COR-L47 (cell line): ENCODE data around the gene CLPTM1L.
"Not testable (repeated sequence)": the region's sequence is repeated elsewhere in the genome, so short reads cannot be mapped to it uniquely, and the experiment has no call there.

Source experiments
- DNase-seq: peaks from one replicate; lab custom pipeline; 2025; lab: John Stamatoyannopoulos, UW

The CLPTM1L gene

GRCh38 chr5:1359713-1360112, 14.8 kb upstream of the CLPTM1L start:
- no peak for DNase-seq

DNA sequence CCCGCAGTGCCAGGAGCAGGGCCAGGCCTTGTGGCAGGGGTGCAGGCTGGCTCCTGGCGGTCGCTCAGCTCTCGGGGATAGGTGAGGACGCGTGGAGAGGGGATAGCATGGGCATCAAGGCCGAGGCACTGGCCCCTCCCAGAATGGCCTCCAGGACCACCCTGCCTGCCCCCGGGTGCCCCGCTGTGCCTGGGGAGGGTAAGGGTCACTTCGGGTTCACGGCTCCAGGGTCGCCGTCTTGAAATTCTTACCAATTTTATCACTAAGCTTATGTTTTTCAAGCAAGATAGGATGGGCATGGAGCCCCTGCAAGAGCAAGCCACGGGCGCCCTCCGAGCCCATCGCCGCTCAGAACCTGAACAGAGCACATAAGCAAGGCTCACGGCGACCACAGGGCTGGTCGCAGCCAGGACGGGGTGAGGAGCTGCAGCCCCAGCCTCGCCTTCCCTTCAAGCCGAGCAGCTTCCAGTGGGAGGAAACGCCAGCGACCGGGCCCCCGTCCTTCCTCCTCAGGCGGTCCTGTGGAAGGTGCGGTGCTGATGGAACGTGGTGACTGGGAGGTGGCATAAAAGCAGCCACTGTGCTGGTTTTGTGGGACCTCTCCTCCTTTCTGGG, 14.2 kb upstream of the CLPTM1L start:
- DNase-seq = no peak

DNA sequence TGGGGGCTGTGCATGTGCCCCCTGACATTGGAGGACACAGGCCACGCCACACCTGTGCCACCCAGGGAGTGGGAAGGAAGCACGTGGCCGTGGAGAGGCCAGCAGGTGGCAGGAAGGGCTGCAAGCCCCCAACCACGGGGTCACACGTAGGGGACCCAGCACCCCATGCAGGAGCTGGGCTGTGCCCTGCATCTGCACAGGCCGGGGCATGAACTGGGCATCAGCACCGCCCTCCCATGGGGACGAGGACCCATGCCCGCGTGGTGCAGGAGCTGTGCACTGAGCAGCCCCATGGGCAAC, 13.8 kb upstream of the CLPTM1L start:
- no peak for DNase-seq

DNA sequence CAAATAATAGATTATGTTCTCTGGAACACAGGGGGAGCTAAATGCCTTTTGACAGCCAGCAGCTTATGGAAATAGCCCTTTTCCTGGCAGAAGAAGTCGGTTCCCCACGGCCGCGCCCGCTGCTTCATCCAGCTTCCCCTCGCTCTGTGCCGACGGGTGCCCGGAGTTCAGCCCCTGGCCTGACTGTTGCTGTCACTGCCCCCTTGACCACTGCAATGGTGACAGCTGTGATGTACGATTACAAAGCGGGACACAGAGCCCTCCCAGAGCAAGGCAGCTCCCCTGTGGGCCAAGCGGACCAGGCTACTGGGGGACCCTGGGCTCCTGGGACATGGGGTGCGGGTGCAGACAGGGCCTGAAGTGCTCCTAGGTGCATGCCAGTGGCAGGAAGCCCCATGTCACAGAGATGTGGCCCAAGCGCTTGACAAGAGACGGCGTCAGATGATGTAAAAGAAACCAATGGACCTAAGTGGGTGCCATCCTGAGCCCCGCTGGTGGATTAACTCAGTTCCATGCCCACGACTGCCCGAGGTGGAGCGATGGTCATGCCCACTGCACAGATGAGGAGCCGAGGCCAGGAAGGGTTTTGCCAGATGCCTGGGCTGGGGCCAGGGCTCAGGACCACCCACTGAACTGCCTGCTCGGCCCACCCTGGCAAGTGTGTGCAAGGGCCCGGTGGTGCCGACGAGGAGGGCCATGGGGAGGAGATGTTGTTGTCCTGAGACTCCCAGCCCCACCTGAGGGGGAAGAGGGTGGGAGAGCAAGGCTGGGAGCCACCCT, 13.2 kb upstream of the CLPTM1L start:
- no peak for DNase-seq

- no peak for DNase-seq
Measured at GRCh38 chr5:1356873-1357787, 12.2 kb upstream of the CLPTM1L start.

GRCh38 chr5:1354576-1354975, 9.7 kb upstream of the CLPTM1L start:
- DNase-seq = no peak

DNA sequence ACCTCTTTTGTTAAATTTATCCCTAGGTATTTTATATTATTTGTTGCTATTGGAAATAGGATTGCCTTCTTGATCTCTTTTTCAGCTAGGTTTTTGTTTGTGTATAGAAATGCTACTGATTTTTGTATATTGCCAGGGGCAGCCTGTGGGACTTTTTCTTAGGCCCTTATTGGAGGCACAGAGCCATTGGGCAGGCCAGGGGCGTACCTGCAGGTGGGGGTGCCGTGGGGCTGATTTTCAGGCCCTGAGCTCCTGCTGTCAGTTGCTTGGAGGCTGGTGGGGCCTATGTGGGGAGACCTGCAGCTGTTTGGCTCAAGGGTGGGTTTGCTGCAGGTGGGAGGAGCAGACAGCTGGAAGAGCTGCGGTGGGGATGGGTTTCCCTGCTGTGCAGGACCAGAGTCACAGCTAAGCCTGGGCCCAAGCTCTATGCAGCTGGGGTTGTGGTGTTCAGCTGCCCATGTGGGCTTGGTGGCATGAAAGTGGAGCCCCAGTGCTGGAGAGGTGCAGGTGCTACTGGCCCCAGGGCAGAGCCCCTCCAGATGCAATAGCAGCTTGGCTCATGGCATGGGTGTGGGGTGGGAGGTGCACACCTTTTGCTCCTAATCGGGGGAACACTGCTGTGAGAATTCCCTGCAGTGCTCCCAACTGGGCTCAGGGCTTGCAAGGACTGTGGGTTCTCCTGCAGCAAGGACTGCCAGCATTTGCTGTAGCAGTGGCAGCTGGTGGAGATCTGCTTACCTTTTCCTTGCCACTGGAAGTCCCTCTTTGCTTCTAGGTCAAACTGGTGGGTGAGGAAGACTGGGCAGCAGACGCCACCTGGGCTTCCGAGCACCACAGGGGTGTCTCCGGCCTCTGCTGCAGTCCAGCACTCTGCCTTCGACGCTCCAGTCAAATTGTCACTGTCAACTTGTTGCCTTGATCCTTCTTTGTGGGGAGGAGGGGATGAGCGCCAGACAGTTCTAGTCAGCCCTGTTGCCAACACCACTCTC, 7.6 kb upstream of the CLPTM1L start:
- no peak for DNase-seq

DNA sequence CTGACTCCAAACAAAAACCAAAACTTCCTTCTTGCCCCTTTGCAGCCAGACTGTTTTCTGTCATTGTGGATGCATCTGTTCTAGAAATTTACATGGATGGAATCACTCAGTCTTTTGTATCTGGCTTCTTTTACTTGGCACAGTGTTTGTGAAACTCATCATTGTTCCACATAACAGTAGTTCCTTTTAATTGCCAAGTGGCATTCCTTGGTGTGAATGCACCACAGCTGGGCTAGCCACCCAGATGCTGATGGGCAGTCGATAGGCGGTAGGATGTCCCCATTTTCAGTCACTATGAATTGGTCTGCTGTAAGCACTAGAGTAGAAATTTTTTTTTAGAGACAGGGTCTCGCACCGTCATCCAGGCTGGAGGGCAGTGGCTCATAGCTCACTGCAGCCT, 6.3 kb upstream of the CLPTM1L start:
- no peak for DNase-seq

- DNase-seq = peak; percentile 14
Measured at GRCh38 chr5:1349246-1349645, 4.3 kb upstream of the CLPTM1L start.

- DNase-seq = no peak
Measured at GRCh38 chr5:1348986-1349245, 4.0 kb upstream of the CLPTM1L start.

- no peak for DNase-seq
Measured at GRCh38 chr5:1347571-1347970, 2.7 kb upstream of the CLPTM1L start.

- no peak for DNase-seq
Measured at GRCh38 chr5:1346627-1347440, 1.9 kb upstream of the CLPTM1L start.

DNA sequence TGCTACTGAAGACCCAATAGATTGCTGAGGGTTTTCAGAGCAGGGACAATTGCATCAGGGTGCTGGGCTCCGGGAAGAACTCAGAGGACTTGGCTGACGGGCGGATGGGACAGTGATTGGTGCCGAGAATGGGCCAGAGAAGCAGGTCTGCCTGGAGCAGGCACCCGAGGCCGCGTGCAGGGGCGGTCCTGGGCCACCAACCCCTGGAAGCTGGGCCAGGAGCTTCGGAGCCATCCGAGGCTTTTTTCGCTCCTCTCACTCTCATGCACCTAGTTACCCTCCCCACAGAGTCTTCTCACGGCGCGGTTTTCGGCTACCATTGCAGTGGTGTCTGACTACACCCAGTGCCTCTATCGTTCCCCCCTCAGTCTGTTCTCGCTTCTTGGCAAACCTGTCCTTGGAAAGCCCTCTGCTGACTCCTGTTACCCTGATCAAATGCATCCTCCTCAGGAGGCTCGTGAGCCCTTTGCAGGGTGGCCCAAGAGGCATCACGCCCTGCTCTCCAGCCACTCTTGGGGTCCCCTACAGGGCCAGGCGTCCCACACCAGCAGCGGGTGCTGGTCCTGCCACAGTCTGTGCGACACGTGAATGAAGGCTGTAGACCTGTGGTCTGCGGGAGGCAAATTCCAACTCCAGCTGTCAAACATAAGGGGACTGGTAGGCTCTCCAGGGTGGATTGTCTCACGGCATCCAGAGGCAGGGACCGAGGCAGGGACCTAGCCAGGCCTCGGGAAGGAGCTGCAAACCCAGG, 1.2 kb upstream of the CLPTM1L start:
- no peak for DNase-seq

DNA sequence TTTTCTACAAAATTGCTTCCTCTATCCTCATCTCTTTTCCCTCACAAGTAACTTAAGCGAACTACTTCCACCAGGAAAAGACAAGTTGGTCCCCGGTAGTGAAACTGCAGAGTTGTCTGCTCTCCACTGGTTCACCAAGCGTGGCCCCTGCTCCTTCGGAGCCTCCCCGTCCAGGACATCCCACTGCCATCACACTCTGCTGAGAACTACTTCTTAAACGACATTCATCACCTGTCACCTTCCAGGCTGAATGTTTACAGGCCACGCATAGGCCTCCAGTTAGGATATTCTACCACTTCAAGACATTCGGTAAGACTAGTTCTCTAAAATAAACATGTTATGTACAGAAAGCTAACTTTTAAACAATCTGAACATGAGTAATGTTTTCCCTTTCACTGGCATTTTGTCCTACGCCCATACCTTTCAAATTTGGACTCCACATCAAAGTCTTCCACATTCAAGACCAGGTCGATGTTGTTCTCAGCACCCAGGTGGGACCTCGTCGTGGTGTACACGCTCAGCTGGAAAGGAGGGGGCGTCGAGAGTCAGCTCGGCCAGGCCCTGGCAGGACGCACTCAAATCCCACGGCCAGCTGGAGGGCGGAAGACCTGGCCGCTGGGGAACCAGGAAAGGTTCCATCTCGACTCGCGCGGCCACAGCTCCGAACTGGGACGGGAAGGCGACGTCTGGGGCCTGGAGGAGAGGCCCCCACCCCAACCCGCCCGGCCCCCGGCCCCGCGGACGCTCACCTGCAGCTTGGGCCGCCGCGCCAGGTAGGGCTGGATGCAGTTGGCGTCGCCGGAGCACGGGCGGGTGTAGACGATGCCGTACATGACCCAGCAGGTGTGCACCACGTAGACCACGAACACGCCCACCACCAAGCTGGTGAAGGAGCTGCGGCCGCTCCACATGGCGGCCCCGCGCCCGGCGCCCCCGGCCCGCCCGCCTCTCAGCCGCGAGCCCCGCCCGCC, 683 bp downstream of the CLPTM1L start:
- DNase-seq = no peak

DNA sequence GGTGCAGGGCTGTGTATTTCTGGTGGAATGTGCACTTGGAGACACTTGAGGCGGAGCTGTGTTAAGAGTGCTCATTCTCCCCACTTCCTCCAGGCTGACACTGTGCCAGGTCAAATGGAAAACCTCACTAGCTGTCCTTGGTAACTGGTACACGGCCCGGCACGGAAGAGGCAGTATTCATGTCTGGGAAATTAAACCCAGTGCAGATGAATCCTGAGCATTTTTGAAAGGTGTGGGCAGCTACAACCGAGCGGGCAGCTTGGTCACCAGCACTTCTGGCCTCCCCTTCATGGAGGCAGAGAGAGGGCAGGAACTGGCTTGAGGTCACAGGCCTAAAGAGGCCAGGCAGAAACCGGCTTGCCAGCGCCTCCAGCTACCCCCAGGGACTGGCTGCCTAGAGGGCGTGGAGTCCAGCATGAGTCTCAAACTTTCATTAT, 1.6 kb downstream of the CLPTM1L start:
- no peak for DNase-seq

DNA sequence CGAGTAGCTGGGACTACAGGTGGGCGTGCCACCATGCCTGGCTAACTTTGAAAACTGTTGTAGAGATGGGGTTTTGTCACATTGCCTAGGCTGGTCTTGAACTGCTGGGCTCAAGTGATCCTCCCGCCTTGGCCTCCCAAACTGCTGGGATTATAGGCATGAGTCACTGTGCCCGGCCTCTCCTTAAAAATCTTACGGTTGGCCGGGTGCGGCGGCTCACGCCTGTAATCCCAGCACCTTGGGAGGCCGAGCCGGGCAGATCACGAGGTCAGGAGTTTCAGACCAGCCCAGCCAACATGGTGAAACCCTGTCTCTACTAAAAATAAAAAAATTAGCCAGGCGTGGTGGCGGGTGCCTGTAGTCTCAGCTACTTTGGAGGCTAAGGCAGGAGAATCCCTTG, 2.2 kb downstream of the CLPTM1L start:
- DNase-seq = not testable (repeated sequence)

DNA sequence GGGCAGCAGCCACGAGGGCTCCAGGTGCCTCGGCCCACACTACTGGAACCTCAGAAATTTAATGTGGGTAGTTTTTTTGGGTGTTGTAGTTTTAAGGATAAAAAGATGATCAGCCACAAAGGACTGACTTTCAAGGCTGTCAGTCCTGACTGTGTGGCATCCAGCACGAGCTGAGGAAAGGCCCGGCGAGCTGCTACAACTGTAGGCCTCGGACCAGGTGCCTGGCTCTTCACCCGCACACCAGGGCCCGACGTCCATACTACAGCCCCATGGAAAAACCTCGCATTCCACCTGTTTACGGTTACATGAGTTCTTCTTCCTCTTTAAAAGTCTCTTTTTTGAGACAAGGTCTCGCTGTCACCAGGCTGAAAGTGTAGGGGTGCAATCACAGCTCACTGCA, 2.6 kb downstream of the CLPTM1L start:
- no peak for DNase-seq

GRCh38 chr5:1341863-1342262, 3.0 kb downstream of the CLPTM1L start:
- DNase-seq = no peak

- not testable (repeated sequence) for DNase-seq
Measured at GRCh38 chr5:1339818-1340210, 5.1 kb downstream of the CLPTM1L start.
